H1 (cell line): ENCODE measurements around the gene PTCSC3. TPM values are rescaled to one million over a fixed set of nuclear protein-coding genes. Genes with fewer than 3 reads are reported as not detected.

Experiments used
- CTCF ChIA-PET: fragments of 300-600 bp; sonication (Branson Sonifier 250); formaldehyde crosslinking; loops from one replicate; lab custom pipeline; 2021; ENCODE audit not compliant: partially characterized antibody; lab: Charles Lee
- POLR2A ChIA-PET: fragments of 300-600 bp; sonication (Branson Sonifier 250); formaldehyde crosslinking; loops from one replicate; lab custom pipeline; 2021; ENCODE audit warnings: inconsistent platforms; ENCODE audit not compliant: partially characterized antibody; lab: Charles Lee
- DNase-seq, 2 experiments: peaks; one replicate each; pipeline versions ENCODE4 v3.0.0 to v3.0.0-alpha.2; 2010 to 2022; ENCODE audit warnings: low spot score in 2 of 2, low read depth in 1 of 2, mixed read lengths in 1 of 2
- FAIRE-seq: peaks from 2 replicates; lab custom pipeline; 2011; peaks lifted over from hg19 to GRCh38; lab: Jason Lieb, UNC
- H2AFZ ChIP-seq: 2 replicates; pipeline ENCODE4 v1.8.1; 2012; ENCODE audit warnings: low read length, inconsistent platforms
- H2AK5ac ChIP-seq: 2 replicates; pipeline ENCODE4 v1.6.1; 2013; ENCODE audit warnings: low read depth, low read length
- H2BK120ac ChIP-seq: replicated peaks from 2 replicates; pipeline ENCODE3; 2013; ENCODE audit warnings: low read depth, low read length, inconsistent platforms
- H2BK12ac ChIP-seq: 2 replicates; pipeline ENCODE4 v1.6.1; 2013; ENCODE audit warnings: low read depth, low read length
- H2BK15ac ChIP-seq: 2 replicates; pipeline ENCODE4 v1.6.1; 2013; ENCODE audit warnings: low read length
- H2BK20ac ChIP-seq: 2 replicates; pipeline ENCODE4 v1.6.1; 2013; ENCODE audit warnings: low read length
- H2BK5ac ChIP-seq: 2 replicates; pipeline ENCODE4 v1.6.1; 2013; ENCODE audit warnings: low read depth, low read length
- H3K14ac ChIP-seq: 2 replicates; pipeline ENCODE4 v1.6.1; 2013; ENCODE audit warnings: inconsistent platforms; ENCODE audit not compliant: insufficient read length
- H3K18ac ChIP-seq: 2 replicates; pipeline ENCODE4 v1.6.1; 2013; ENCODE audit warnings: low read length; ENCODE audit errors: extremely low read depth
- H3K23ac ChIP-seq: 2 replicates; pipeline ENCODE4 v1.6.1; 2013; ENCODE audit warnings: inconsistent platforms; ENCODE audit not compliant: insufficient read length
- H3K23me2 ChIP-seq: 2 replicates; pipeline ENCODE4 v1.6.1; 2013; ENCODE audit warnings: low read depth, low read length
- H3K27ac ChIP-seq: 2 replicates; pipeline ENCODE4 v1.6.1; 2011; ENCODE audit warnings: low read depth, low read length, inconsistent platforms
- H3K27me3 ChIP-seq, 4 experiments: replicated peaks in 1 of 4; 1 replicate in 1 of 4; 2 replicates in 3 of 4; pipeline versions ENCODE4 v1.6.1 to v1.8.1; 2011 to 2013; ENCODE audit warnings: low read length in 3 of 4, mild to moderate bottlenecking in 3 of 4, inconsistent platforms in 2 of 4, mixed read lengths in 2 of 4, moderate library complexity in 1 of 4; ENCODE audit not compliant: control insufficient read depth in 3 of 4, insufficient read depth in 3 of 4; ENCODE audit errors: extremely low read depth in 1 of 4
- H3K36me3 ChIP-seq, 4 experiments: 2 replicates each; pipeline versions ENCODE4 v1.6.1 to v1.8.1; 2011 to 2013; ENCODE audit warnings: mild to moderate bottlenecking in 4 of 4, low read length in 3 of 4, moderate library complexity in 2 of 4, control low read depth in 1 of 4, inconsistent platforms in 1 of 4; ENCODE audit not compliant: insufficient read depth in 4 of 4, control insufficient read depth in 2 of 4
- H3K4ac ChIP-seq: replicated peaks from 2 replicates; pipeline ENCODE3; 2013; ENCODE audit warnings: low read length, low read depth, mixed read lengths, inconsistent platforms; ENCODE audit not compliant: insufficient read length
- H3K4me1 ChIP-seq, 4 experiments: replicated peaks in 1 of 4; 1 replicate in 1 of 4; 2 replicates in 3 of 4; pipeline versions ENCODE4 v1.6.1 to v1.8.1; 2011 to 2013; ENCODE audit warnings: low read length in 3 of 4, inconsistent platforms in 2 of 4, mixed read lengths in 1 of 4; ENCODE audit not compliant: insufficient read depth in 4 of 4, control insufficient read depth in 3 of 4
- H3K4me2 ChIP-seq, 2 experiments: 2 replicates each; pipeline versions ENCODE4 v1.6.1 to v1.8.1; 2011 to 2013; ENCODE audit warnings: low read depth in 2 of 2, low read length in 2 of 2, control low read depth in 1 of 2, inconsistent platforms in 1 of 2, mild to moderate bottlenecking in 1 of 2; ENCODE audit not compliant: insufficient read depth in 1 of 2
- H3K4me3 ChIP-seq, 4 experiments: fragments of 200-600, 300-600 bp in 1 of 4; sonication (generic), shearing (Covaris generic), sonication (Bioruptor Twin) in 1 of 4; 2 replicates each; pipeline versions ENCODE4 v1.5.1 to v1.8.1; 2011 to 2016; ENCODE audit warnings: low read length in 4 of 4, low read depth in 3 of 4, control low read depth in 2 of 4, inconsistent platforms in 2 of 4, mild to moderate bottlenecking in 2 of 4, mixed read lengths in 1 of 4, moderate library complexity in 1 of 4; ENCODE audit not compliant: insufficient read depth in 2 of 4; ENCODE audit errors: extremely low read depth in 1 of 4
- H3K56ac ChIP-seq: replicated peaks from 2 replicates; pipeline ENCODE3; 2013; ENCODE audit warnings: low read depth, mild to moderate bottlenecking, mixed read lengths, low read length, inconsistent platforms; ENCODE audit not compliant: insufficient read length
- H3K79me1 ChIP-seq: 2 replicates; pipeline ENCODE4 v1.6.1; 2013; ENCODE audit warnings: low read depth, low read length, control low read depth
- H3K79me2 ChIP-seq, 2 experiments: 2 replicates each; pipeline versions ENCODE4 v1.6.1 to v1.8.1; 2012 to 2013; ENCODE audit warnings: low read length in 2 of 2, mild to moderate bottlenecking in 2 of 2, inconsistent platforms in 1 of 2; ENCODE audit not compliant: insufficient read depth in 2 of 2, control insufficient read depth in 1 of 2
- H3K9ac ChIP-seq, 4 experiments: replicated peaks in 1 of 4; 1 replicate in 1 of 4; 2 replicates in 3 of 4; pipeline versions ENCODE4 v1.6.1 to v1.8.1; 2011 to 2013; ENCODE audit warnings: low read depth in 3 of 4, low read length in 3 of 4, control low read depth in 2 of 4, mild to moderate bottlenecking in 2 of 4, moderate library complexity in 2 of 4, inconsistent platforms in 1 of 4; ENCODE audit errors: extremely low read depth in 1 of 4
- H3K9me3 ChIP-seq, 2 experiments: 2 replicates each; pipeline versions ENCODE4 v1.6.1 to v1.8.1; 2012 to 2013; ENCODE audit warnings: mild to moderate bottlenecking in 2 of 2, moderate library complexity in 2 of 2, control low read depth in 1 of 2, inconsistent platforms in 1 of 2, low read depth in 1 of 2, low read length in 1 of 2, mixed read lengths in 1 of 2; ENCODE audit not compliant: insufficient read depth in 2 of 2
- H4K20me1 ChIP-seq, 2 experiments: replicated peaks in 1 of 2; 2 replicates each; pipeline versions ENCODE3 to v1.8.1; 2011 to 2013; ENCODE audit warnings: inconsistent platforms in 2 of 2, low read length in 2 of 2, mild to moderate bottlenecking in 1 of 2; ENCODE audit not compliant: insufficient read depth in 2 of 2, control insufficient read depth in 1 of 2
- H4K5ac ChIP-seq: 2 replicates; pipeline ENCODE4 v1.6.1; 2013; ENCODE audit warnings: low read length, low read depth, mixed read lengths, inconsistent platforms; ENCODE audit not compliant: insufficient read length
- H4K8ac ChIP-seq: 2 replicates; pipeline ENCODE4 v1.8.0; 2013; ENCODE audit warnings: mild to moderate bottlenecking, moderate library complexity, low read length, inconsistent platforms; ENCODE audit not compliant: insufficient read depth; ENCODE audit errors: extremely low read depth
- H4K91ac ChIP-seq: replicated peaks from 2 replicates; pipeline ENCODE3; 2013; ENCODE audit warnings: low read length, mixed read lengths, inconsistent platforms; ENCODE audit not compliant: insufficient read length
- GTF2F1 ChIP-seq: IDR thresholded peaks from 2 replicates; pipeline ENCODE4 v1.6.1; 2012; ENCODE audit warnings: low read depth, low read length, improper control_type of control experiment, borderline replicate concordance
- JUND ChIP-seq: IDR thresholded peaks from 2 replicates; pipeline ENCODE4 v1.6.1; 2011; ENCODE audit warnings: mild to moderate bottlenecking, improper control_type of control experiment, low read length
- NRF1 ChIP-seq: IDR thresholded peaks from 2 replicates; pipeline ENCODE4 v1.6.1; 2011; ENCODE audit warnings: mild to moderate bottlenecking, low read depth, low read length, improper control_type of control experiment
- SIRT6 ChIP-seq: IDR thresholded peaks from one replicate; pipeline ENCODE4 v1.7.1; 2012; ENCODE audit warnings: low read length, inconsistent platforms
- WGBS, 2 experiments: shearing (Covaris generic) in 1 of 2; methylation state at CpG; one replicate each; pipeline versions ENCODE4 v1.1.6 to v1.1.7; 2013 to 2015; ENCODE audit warnings: low lambda C conversion rate in 2 of 2, mixed read lengths in 2 of 2, inconsistent platforms in 1 of 2, low coverage in 1 of 2, missing lambda C conversion rate in 1 of 2; ENCODE audit not compliant: insufficient replicate concordance in 2 of 2, insufficient coverage in 1 of 2, insufficient read length in 1 of 2; ENCODE audit errors: extremely low coverage in 1 of 2, missing lambda C conversion rate in 1 of 2; 5-methylcytosine and 5-hydroxymethylcytosine counted together
- polyA plus RNA-seq, 7 experiments: library from polyadenylated mRNA; depleted of rRNA in 3 of 7; stranded (reverse) in 5 of 7; unstranded in 2 of 7; fragments of >200 nt in 5 of 7; fragments of 200-250 nt in 2 of 7; gene quantifications; 1 replicate in 5 of 7; 2 replicates in 1 of 7; 4 replicates in 1 of 7; pipeline versions ENCODE4 v1.2.1 to v1.2.3, GENCODE V29; 2011 to 2013; ENCODE audit warnings: missing spikeins in 2 of 7, mixed read lengths in 2 of 7
- total RNA-seq: library from RNA; stranded (reverse); fragmentation: NEBNext Ultra II Directional; extraction: Animal tissue kit (Norgen Biotek cat#: 25700); gene quantifications from 2 replicates; pipeline ENCODE4 v1.2.1, GENCODE V29; 2021
- TF ChIP-seq, protein P1 (sequence below): IDR thresholded peaks from 2 replicates; pipeline ENCODE4 v1.6.1; 2011; ENCODE audit warnings: low read length, improper control_type of control experiment
- TF ChIP-seq, protein P2 (sequence below): IDR thresholded peaks from 2 replicates; pipeline ENCODE4 v1.6.1; 2012; ENCODE audit warnings: inconsistent platforms

The PTCSC3 gene
- total and polyA plus RNA-seq, 2 of the 8 experiments (the other 6 are each of a cell fraction or from before 2014, with no cell fraction given), result not detected

DNA sequence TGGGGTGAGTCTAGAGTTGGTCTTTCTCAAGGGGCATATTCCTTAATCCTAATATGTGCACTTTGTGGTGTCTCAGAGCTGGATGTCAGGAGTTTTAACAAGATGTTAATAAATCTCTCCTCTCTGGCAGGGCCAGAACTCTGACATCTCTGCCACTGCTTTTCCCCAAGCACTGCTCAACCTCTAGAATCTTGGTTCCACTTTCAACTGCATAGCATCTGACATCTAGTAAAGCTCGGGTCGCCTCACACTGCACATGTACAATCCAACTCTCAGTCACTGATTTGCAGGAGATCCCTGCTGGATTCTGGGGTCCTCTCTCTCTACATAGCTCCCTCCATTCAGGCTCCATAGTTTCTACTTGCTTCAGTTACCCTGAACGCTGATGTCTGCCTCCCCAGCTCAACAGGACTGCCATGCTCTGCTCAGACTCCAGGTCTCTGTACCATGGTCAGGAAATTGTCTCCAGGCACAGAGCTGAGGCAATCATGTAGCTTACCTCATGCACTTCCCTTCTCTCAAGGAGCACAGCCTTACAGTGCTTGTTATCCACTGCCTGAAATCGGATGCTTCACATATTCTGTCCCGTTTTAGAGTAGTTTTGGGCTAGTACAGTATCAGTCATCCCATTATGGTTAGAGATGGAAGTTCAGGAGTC is 1.6 kb downstream of the PTCSC3 start:
- H3K79me1 ChIP-seq, result no peaks in the 10 kb centered on the region
- no peaks in the 10 kb centered on the region for H3K79me2 ChIP-seq
- 77% methylated on average over 5 of the region's 5 CpGs; no CpG with 5 or more reads in 1 of the 2 experiments for WGBS, 2 experiments
- H3K4ac ChIP-seq, result no peak overlapping the region
- no peak overlapping the region for H2AK5ac ChIP-seq
- TF ChIP-seq JUND (no peak), NRF1 (no peak), GTF2F1 (no peak), SIRT6 (no peak)
- TF ChIP-seq, protein P1, sequence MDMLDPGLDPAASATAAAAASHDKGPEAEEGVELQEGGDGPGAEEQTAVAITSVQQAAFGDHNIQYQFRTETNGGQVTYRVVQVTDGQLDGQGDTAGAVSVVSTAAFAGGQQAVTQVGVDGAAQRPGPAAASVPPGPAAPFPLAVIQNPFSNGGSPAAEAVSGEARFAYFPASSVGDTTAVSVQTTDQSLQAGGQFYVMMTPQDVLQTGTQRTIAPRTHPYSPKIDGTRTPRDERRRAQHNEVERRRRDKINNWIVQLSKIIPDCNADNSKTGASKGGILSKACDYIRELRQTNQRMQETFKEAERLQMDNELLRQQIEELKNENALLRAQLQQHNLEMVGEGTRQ, result no peak
- TF ChIP-seq, protein P2, sequence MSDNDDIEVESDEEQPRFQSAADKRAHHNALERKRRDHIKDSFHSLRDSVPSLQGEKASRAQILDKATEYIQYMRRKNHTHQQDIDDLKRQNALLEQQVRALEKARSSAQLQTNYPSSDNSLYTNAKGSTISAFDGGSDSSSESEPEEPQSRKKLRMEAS, result no peak
- no peak overlapping the region for H3K56ac ChIP-seq
- no peak overlapping the region for H3K27ac ChIP-seq
- H3K4me3 ChIP-seq, result no peak overlapping the region
- no peaks in the 10 kb centered on the region for H3K27me3 ChIP-seq
- H3K4me2 ChIP-seq, result no peak overlapping the region
- no peak overlapping the region for H3K18ac ChIP-seq
- no peak for FAIRE-seq
- no peak overlapping the region for H2AFZ ChIP-seq
- H4K20me1 ChIP-seq, result no peaks in the 10 kb centered on the region
- no peak overlapping the region for H2BK120ac ChIP-seq
- no peak overlapping the region for H3K14ac ChIP-seq
- H3K23me2 ChIP-seq, result no peaks in the 10 kb centered on the region
- no peak overlapping the region for H3K23ac ChIP-seq
- H2BK20ac ChIP-seq, result no peak overlapping the region
- no peak overlapping the region; the same call in 1 of the 2 replicates for H4K8ac ChIP-seq
- no peaks in the 10 kb centered on the region for H3K9me3 ChIP-seq
- no peaks in the 10 kb centered on the region for H3K4me1 ChIP-seq
- no peak overlapping the region for H2BK12ac ChIP-seq
- H4K5ac ChIP-seq, result no peak overlapping the region
- H4K91ac ChIP-seq, result no peak overlapping the region
- no peak overlapping the region for H2BK5ac ChIP-seq
- H2BK15ac ChIP-seq, result no peak overlapping the region
- no peaks in the 10 kb centered on the region for H3K36me3 ChIP-seq
- no peak overlapping the region for H3K9ac ChIP-seq
- POLR2A ChIA-PET, result no interaction called here
- DNase-seq, result no peak
- CTCF ChIA-PET, result interaction anchor here (0.6 to 0.9 kb wide), 2 partner anchors 33 to 54 kb away, joined by 3 read pairs; no protein-coding TSS in a partner anchor
